NK-92 (cell line): ENCODE results near the gene RPS6KB2.

Experiments
- DNase-seq: peaks from one replicate; lab custom pipeline; 2025; ENCODE audit not compliant: unreplicated experiment; lab: John Stamatoyannopoulos, UW

The RPS6KB2 gene

DNA sequence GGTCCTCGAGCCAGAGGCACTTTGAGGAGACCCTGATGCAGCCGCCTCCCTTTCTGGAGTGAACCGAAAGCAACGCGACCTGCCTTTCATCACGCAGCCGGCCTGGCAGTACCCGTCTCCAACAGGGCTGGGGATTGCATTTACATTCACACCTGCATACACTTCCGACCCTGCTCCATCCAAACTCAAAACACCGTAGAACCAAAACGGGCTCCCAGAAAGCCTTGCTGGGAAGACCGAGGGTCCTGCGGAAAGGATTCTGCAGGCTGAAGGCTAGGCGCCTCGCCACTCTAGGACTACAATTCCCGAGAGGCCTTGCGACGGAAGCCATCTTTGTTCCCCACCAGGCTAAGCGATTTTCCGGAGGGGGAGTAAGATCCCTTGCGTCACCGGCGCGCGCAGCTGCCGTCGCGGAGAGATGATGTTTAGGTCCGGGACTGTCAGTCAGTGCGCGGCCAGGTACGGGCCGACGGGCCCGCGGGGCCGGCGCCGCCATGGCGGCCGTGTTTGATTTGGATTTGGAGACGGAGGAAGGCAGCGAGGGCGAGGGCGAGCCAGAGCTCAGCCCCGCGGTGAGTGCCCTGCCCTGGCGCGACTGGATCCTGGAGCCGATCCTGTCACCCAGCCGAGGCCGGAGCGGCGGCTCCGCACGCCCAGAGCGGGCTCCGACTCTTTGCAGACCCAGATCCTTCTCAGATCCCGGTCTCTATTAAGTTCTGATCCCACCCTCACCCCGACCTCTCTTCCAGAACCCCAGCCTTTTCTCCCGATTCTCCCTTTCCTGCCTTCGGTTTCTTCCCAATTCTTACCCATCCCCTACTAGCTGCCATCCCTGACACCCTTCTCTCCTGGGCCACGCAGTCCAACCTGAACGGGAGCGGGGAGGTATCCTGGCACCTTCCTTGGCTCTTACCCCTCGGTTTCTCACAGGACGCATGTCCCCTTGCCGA, at the start of gene RPS6KB2:
TSS of gene RPS6KB2 (plus strand) at position 443 of the 950 bp plus-strand sequence. CDS start at position 495, 52 bp downstream.
- peak; percentile 75 for DNase-seq

GRCh38 chr11:67378544-67378943, 49.8 kb upstream of the RPS6KB2 start:
- no peak for DNase-seq

GRCh38 chr11:67379061-67380058, 48.9 kb upstream of the RPS6KB2 start:
- no peak for DNase-seq

DNA sequence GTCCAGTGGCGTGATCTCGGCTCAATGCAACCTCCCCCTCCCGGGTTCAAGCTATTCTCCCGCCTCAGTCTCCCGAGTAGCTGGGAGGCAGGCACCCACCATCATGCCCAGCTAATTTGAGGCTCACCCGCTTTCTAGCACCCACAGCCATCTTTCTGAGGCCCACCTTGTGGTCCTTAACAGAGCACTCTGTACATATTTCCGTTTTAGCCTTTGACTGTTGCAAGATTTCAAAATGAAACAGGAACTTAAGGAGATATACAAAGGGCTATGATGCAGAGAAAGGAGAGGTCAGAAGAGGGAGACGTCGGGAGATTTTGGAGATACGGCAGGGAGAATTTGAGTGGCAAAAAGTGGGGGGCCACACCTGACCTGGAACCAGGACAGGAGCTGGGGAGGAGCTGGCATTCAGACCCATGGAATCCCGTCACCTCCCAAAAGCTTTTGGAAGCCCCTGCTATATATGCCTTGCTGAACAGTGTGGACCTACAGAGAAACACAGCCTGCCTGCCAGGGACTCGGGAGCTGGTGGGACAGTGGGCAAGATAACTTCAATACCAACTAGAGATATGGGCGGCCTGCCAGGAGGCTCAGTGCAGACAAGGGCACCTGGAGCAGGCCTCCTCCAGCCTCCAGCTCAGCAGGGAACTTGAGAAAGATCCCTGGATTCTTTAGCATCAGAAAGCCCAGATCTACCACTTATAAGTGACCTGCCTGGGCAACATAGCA, 46.9 kb upstream of the RPS6KB2 start:
- DNase-seq: no peak

GRCh38 chr11:67382276-67383136, 45.8 kb upstream of the RPS6KB2 start:
- DNase-seq: no peak

GRCh38 chr11:67384851-67385366, 43.4 kb upstream of the RPS6KB2 start:
- no peak for DNase-seq

DNA sequence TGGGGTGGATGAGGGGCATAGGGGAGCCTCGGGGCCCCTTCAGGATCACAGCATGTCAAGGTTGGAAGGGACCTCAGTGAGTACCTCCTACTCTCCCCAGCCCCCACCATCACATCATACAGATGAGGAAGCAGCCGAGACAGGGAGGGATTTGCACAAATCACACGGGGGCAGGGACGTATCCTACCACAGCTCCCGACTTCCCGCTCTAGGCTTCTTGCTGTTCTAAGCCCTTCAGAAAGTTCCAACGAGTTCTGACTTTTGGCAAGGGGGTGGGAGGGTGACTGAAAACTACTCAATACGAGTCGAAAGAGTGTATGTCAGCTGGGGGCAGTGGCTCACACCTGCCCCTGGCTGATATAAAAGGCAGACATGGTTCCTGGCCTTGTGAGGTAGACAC, 41.2 kb upstream of the RPS6KB2 start:
- no peak for DNase-seq

- DNase-seq: no peak
These were observed 40.8 kb upstream of the RPS6KB2 start for GRCh38 chr11:67387518-67387917.

DNA sequence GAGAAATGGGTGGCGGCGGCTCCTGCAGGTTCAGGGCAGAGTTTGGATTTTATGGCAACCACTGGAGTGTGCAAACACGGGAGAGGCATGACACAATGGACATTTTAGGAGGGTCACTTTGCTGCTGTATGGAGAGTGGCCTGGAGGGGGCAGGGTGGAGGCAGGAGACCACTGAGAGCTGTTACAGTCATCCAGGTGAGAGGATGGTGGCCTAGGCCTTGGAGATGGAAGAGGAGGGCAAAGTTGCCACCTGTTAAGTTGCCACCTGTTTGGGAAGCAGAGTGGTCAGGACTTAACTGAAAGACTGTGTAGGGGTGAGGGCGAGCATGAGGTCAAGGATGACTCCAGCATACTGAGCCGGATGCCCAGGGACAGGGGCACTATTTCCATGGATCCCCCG, 38.8 kb upstream of the RPS6KB2 start:
- DNase-seq: no peak

DNA sequence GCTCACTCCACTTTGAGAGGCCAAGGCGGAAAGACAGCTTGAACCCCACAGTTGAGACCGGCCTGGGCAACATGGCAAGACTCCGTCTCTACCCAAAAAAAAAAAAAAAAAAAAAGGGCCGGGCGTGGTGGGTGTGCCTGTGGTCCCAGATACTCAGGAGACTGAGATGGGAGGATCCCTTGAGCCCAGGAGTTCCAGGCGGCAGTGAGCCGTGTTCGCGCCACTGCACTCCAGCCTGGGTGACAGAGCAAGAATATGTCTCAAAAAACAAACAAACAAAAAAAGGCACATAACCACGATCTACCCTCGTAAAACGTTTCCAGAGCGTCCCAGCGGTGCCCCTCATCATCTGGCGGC, 37.4 kb upstream of the RPS6KB2 start:
- no peak for DNase-seq

- peak; percentile 74 for DNase-seq
These were observed 36.8 kb upstream of the RPS6KB2 start, which contains the start of gene RAD9A for GRCh38 chr11:67391304-67392182. Gene RAD9A, plus strand, starts transcription at chr11:67391986. Its CDS starts 59 bp downstream, at chr11:67392045.

GRCh38 chr11:67392183-67392715, 36.0 kb upstream of the RPS6KB2 start:
- DNase-seq: no peak

- DNase-seq: no peak
These were observed 34.9 kb upstream of the RPS6KB2 start for GRCh38 chr11:67393437-67393836.

- DNase-seq: no peak
These were observed 34.3 kb upstream of the RPS6KB2 start for GRCh38 chr11:67393990-67394389.

- no peak for DNase-seq
These were observed 32.6 kb upstream of the RPS6KB2 start for GRCh38 chr11:67395555-67396258.

DNA sequence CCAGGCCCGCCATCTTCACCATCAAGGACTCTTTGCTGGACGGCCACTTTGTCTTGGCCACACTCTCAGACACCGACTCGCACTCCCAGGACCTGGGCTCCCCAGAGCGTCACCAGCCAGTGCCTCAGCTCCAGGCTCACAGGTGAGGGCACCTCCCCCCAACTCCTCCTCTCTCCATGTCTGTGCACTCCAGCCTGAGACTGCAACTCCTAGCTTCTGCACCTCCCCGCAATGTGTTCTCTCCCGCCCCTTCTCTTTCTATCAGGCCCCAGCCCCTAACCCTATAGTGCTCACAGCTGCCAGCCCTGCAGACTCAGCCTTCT, 32.1 kb upstream of the RPS6KB2 start:
- DNase-seq: no peak

DNA sequence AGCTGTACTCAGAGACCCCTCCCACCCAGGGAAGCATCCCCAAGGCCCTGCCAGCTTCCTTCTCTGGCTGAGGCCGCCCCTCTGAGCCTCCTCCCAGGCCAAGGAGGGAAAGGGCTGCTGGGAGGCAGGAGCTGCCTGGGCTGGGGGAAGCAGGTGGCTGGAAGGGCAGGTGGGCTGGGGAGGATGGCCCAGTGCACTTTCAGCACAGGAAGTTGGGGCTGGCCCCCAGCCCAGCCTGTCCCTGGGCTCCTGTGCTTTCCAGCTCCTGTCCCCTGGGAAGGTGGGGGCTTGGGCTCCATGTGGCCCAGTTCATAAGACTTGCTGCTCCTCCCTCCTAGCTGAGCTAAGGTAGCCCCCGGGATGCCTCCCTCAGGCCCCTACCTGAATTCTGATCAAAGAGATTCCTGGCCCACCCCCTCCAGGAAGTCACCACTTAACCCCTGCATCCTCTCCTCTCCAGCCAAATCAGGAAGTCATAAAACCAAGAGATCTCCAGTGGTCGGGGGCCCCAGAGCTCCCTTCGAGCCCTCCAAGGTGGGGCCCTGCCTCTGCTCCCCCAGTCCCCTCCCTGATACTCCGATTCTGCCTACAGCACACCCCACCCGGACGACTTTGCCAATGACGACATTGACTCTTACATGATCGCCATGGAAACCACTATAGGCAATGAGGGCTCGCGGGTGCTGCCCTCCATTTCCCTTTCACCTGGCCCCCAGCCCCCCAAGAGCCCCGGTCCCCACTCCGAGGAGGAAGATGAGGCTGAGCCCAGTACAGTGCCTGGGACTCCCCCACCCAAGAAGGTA, 31.5 kb upstream of the RPS6KB2 start:
- no peak for DNase-seq
